B cell (primary cell): ENCODE measurements around the gene DAAM2. TPM values are rescaled to one million over a fixed set of nuclear protein-coding genes. Genes with fewer than 3 reads are reported as not detected.
A peak's percentile ranks its signal among the peaks of the same experiment; 100 is the strongest.

Source experiments
- ATAC-seq: fragments of 200-7000 bp; cut with Tn5 transposase; one replicate; pipeline ENCODE4 v1.10.0; 2021; ENCODE audit warnings: low read depth, mild to moderate bottlenecking, moderate number of reproducible peaks, moderate library complexity
- CTCF ChIA-PET: fragments of 350-600 bp; sonication (Branson Sonifier 250); formaldehyde crosslinking; loops from one replicate; lab custom pipeline; 2021; ENCODE audit warnings: antibody characterized with exemption, inconsistent platforms; lab: Charles Lee
- POLR2A ChIA-PET: fragments of 350-600 bp; sonication (Branson Sonifier 250); formaldehyde crosslinking; loops from one replicate; lab custom pipeline; 2021; ENCODE audit warnings: antibody characterized with exemption; lab: Charles Lee
- DNase-seq: peaks from one replicate; pipeline ENCODE4 v3.0.0; 2013
- H2AFZ ChIP-seq: 2 replicates; pipeline ENCODE4 v1.6.1; 2012; ENCODE audit warnings: mild to moderate bottlenecking, low read depth, low read length; ENCODE audit not compliant: insufficient read depth, poor library complexity, severe bottlenecking
- H3K27ac ChIP-seq, 2 donors: 1 replicate in 1 of 2; 2 replicates in 1 of 2; pipeline ENCODE4 v1.5.1; 2012 to 2013; ENCODE audit warnings: low read length in 2 of 2, mild to moderate bottlenecking in 2 of 2, moderate library complexity in 1 of 2
- H3K27me3 ChIP-seq, 4 experiments: fragments of 200-600 bp in 1 of 4; sonication (generic) in 1 of 4; replicated peaks in 1 of 4; 1 replicate in 2 of 4; 2 replicates in 2 of 4; pipeline versions ENCODE4 v1.6.1 to v1.7.0; 2013 to 2016; ENCODE audit warnings: low read length in 3 of 4, mild to moderate bottlenecking in 2 of 4, mixed read lengths in 1 of 4, moderate library complexity in 1 of 4; ENCODE audit not compliant: insufficient read depth in 4 of 4, control insufficient read depth in 3 of 4; ENCODE audit errors: control extremely low read depth in 1 of 4
- H3K36me3 ChIP-seq, 2 experiments: replicated peaks in 1 of 2; 1 replicate in 1 of 2; 2 replicates in 1 of 2; pipeline versions ENCODE4 v1.6.1 to v1.7.1; 2013; ENCODE audit warnings: low read length in 1 of 2; ENCODE audit not compliant: insufficient read depth in 2 of 2, control insufficient read depth in 1 of 2; ENCODE audit errors: control extremely low read depth in 1 of 2, extremely low read depth in 1 of 2
- H3K4me1 ChIP-seq, 2 donors: fragments of 200-600 bp in 1 of 2; sonication (generic) in 1 of 2; 1 replicate in 1 of 2; 2 replicates in 1 of 2; pipeline versions ENCODE4 v1.5.1 to v1.6.1; 2013 to 2017; ENCODE audit warnings: low read length in 2 of 2; ENCODE audit not compliant: control insufficient read depth in 2 of 2, insufficient read depth in 2 of 2
- H3K4me2 ChIP-seq: replicated peaks from 2 replicates; pipeline ENCODE3; 2012; ENCODE audit warnings: mild to moderate bottlenecking, low read depth, low read length; ENCODE audit not compliant: poor library complexity, severe bottlenecking
- H3K4me3 ChIP-seq, 5 experiments: fragments of 200-600 bp in 1 of 5; sonication (generic) in 1 of 5; 1 replicate in 3 of 5; 2 replicates in 2 of 5; pipeline versions ENCODE4 v1.5.1 to v1.7.0; 2011 to 2016; ENCODE audit warnings: low read length in 4 of 5, mild to moderate bottlenecking in 4 of 5, low read depth in 2 of 5, control low read depth in 1 of 5, moderate library complexity in 1 of 5; ENCODE audit not compliant: insufficient read depth in 1 of 5; ENCODE audit errors: control extremely low read depth in 1 of 5, extremely low read depth in 1 of 5
- H3K79me2 ChIP-seq: fragments of 200-600 bp; sonication (generic); one replicate; pipeline ENCODE4 v1.6.0; 2016; ENCODE audit warnings: low read length; ENCODE audit not compliant: control insufficient read depth, insufficient read depth
- H3K9ac ChIP-seq: fragments of 200-600 bp; sonication (generic); 2 replicates; pipeline ENCODE4 v1.6.1; 2017; ENCODE audit warnings: mild to moderate bottlenecking, low read length, moderate library complexity
- H3K9me3 ChIP-seq, 3 donors: one replicate each; pipeline versions ENCODE4 v1.6.1 to v1.7.1; 2013; ENCODE audit warnings: low read length in 2 of 3; ENCODE audit not compliant: control insufficient read depth in 2 of 3, insufficient read depth in 1 of 3; ENCODE audit errors: control extremely low read depth in 1 of 3
- H4K20me1 ChIP-seq: 2 replicates; pipeline ENCODE4 v1.6.0; 2012; ENCODE audit warnings: mild to moderate bottlenecking, low read length; ENCODE audit not compliant: insufficient read depth, control insufficient read depth, poor library complexity, severe bottlenecking
- H3K27ac Mint-ChIP-seq: one replicate; pipeline ENCODE4 v1.8.0; 2021; ENCODE audit warnings: mixed read lengths
- H3K27me3 Mint-ChIP-seq: one replicate; pipeline ENCODE4 v1.8.0; 2021; ENCODE audit warnings: mixed read lengths
- H3K4me1 Mint-ChIP-seq: one replicate; pipeline ENCODE4 v1.8.0; 2021; ENCODE audit warnings: mixed read lengths
- H3K4me3 Mint-ChIP-seq: one replicate; pipeline ENCODE4 v1.8.0; 2021; ENCODE audit warnings: mixed read lengths
- H3K9me3 Mint-ChIP-seq: one replicate; pipeline ENCODE4 v1.8.0; 2022; ENCODE audit warnings: mixed read lengths; ENCODE audit not compliant: insufficient read depth
- CTCF ChIP-seq: fragments of 200-600 bp; IDR thresholded peaks from one replicate; pipeline ENCODE4 v1.8.0; 2022; ENCODE audit warnings: antibody characterized with exemption, mild to moderate bottlenecking
- EZH2 ChIP-seq: IDR thresholded peaks from 2 replicates; pipeline ENCODE4 v1.6.1; 2012; ENCODE audit warnings: borderline replicate concordance, low read depth, mild to moderate bottlenecking, moderate library complexity, low read length; ENCODE audit not compliant: insufficient read depth, poor library complexity, severe bottlenecking
- WGBS: methylation state at CpG from one replicate; pipeline ENCODE4 v1.1.5; 2013; ENCODE audit warnings: missing lambda C conversion rate; ENCODE audit not compliant: insufficient coverage; 5-methylcytosine and 5-hydroxymethylcytosine counted together
- intact Hi-C: fragments of 100-400 bp; cut with micrococcal nuclease; formaldehyde crosslinking; loops from one replicate; pipeline ENCODE4 v1.10.0; 2022
- polyA plus RNA-seq: library from polyadenylated mRNA; depleted of rRNA; stranded (reverse); fragments of >200 nt; gene quantifications from 2 replicates; pipeline ENCODE4 v1.2.3, GENCODE V29; 2012
- total RNA-seq, 2 donors: library from RNA; stranded (reverse); fragments of 120-200 nt in 1 of 2; gene quantifications; 1 replicate in 1 of 2; 2 replicates in 1 of 2; pipeline versions ENCODE4 v1.2.3 to v1.2.4, GENCODE V29; 2013 to 2022

DAAM2 gene
- total and polyA plus RNA-seq, 2 donors (not counting 1 experiment from before 2014, with no cell fraction given), result not detected

- H3K4me3 Mint-ChIP-seq, result no peak overlapping the region
- H3K27ac ChIP-seq, result no peak overlapping the region
- no peaks in the 10 kb centered on the region for H4K20me1 ChIP-seq
- no peaks in the 10 kb centered on the region for H3K9me3 Mint-ChIP-seq
- peaks cover 0 to 5% (median 0%) of the 10 kb centered on the region in 4 experiments for H3K27me3 ChIP-seq
- H3K4me1 Mint-ChIP-seq, result peaks cover 11% of the 10 kb centered on the region
- H3K9me3 ChIP-seq, result no peaks in the 10 kb centered on the region
- H3K4me2 ChIP-seq, result no peak overlapping the region
- H3K4me3 ChIP-seq, result no peak overlapping the region
- H3K27me3 Mint-ChIP-seq, result peaks cover 19% of the 10 kb centered on the region
- intact Hi-C loops, result no loop called here
- ChIA-PET CTCF (no interaction called here), POLR2A (no interaction called here)
- 0% methylated on average over 2 of the region's 9 CpGs for WGBS
- no peak for ATAC-seq
- peaks cover 0 to 10% of the 10 kb centered on the region in 2 donors for H3K4me1 ChIP-seq
- H3K36me3 ChIP-seq, result no peaks in the 10 kb centered on the region
- peak; percentile 20 for DNase-seq
- no peaks in the 10 kb centered on the region for H3K79me2 ChIP-seq
- H3K27ac Mint-ChIP-seq, result no peak overlapping the region
- no peak for TF ChIP-seq CTCF
- no peak for TF ChIP-seq EZH2
- H2AFZ ChIP-seq, result no peak overlapping the region
- no peak overlapping the region for H3K9ac ChIP-seq
These were observed 20.8 kb downstream of the DAAM2 start for GRCh38 chr6:39812853-39813533.

GRCh38 chr6:39814236-39814635 is 22.1 kb downstream of the DAAM2 start:
- Mint-ChIP-seq H3K27ac (no peak overlapping the region), H3K4me1 (peaks cover 11% of the 10 kb centered on the region), H3K9me3 (no peaks in the 10 kb centered on the region), H3K4me3 (no peak overlapping the region), H3K27me3 (peaks cover 14% of the 10 kb centered on the region)
- no peak overlapping the region for H3K27ac ChIP-seq
- peaks cover 0 to 10% of the 10 kb centered on the region in 2 donors for H3K4me1 ChIP-seq
- ChIA-PET POLR2A (no interaction called here), CTCF (interaction anchor here (1.2 kb wide), 1 partner anchor 46 kb away, joined by 3 read pairs; no protein-coding TSS in a partner anchor)
- 94% methylated on average over 2 of the region's 4 CpGs for WGBS
- TF ChIP-seq EZH2, result no peak
- no peak for TF ChIP-seq CTCF
- H2AFZ ChIP-seq, result no peak overlapping the region
- H3K9ac ChIP-seq, result no peak overlapping the region
- intact Hi-C loops, result no loop called here
- H3K4me3 ChIP-seq, result no peak overlapping the region
- no peak overlapping the region for H3K4me2 ChIP-seq
- H4K20me1 ChIP-seq, result no peaks in the 10 kb centered on the region
- H3K79me2 ChIP-seq, result no peaks in the 10 kb centered on the region
- no peaks in the 10 kb centered on the region for H3K9me3 ChIP-seq
- DNase-seq, result no peak
- ATAC-seq, result no peak
- no peaks in the 10 kb centered on the region for H3K36me3 ChIP-seq
- peaks cover 0 to 2% (median 0%) of the 10 kb centered on the region in 4 experiments for H3K27me3 ChIP-seq
